Activated T-cell treated with anti-CD3 and anti-CD28 coated beads for 48 hours (primary cell): Measurements from ENCODE around the gene SEMA5B.

ENCODE experiments used
- DNase-seq: peaks from one replicate; pipeline ENCODE4 v3.0.0-alpha.2; 2020; ENCODE audit warnings: low read depth

SEMA5B gene

DNA sequence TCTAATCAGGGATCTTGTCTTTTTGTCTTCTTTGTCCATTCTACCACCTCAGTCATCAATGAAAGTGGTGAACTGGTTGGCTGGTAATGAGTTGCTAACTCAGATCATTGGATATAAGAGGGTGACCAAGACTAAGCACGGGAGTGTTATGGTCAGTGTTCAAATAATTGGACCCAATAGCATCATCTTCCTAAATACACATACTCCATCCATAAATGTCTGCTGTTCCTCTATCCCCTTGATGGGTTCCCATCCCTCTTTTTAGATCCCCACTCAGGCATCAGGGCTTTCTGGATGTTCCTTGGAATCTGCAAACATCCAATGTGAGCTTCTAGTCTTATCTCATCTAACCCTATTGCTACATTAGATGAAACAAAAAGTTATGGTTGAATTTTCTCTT lies 3.5 kb downstream of the SEMA5B start:
- no peak for DNase-seq

DNA sequence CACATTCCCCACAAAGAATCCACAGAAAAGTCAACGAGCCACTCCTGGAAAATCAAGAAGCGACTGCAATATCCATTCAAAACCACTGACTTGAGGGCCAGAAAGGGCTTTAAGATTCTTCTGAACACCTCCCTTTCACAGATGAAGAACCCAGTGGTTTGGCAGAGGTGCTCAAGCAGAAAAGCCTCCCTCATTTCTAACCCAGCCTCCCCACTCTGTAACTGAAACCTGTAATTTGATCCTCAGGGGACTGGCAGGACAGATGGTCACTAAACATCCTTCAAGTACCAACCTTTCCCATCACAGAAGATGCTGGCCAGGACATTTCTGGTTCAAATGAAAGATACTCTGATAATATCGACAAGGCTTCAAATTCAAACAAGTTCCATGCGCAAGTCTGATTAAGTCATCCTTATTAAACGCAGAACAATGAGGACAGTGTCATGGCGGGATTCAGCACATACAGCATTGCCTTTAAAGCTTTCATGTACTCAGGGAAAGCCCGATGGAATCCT lies 5.5 kb downstream of the SEMA5B start:
- DNase-seq = no peak

DNA sequence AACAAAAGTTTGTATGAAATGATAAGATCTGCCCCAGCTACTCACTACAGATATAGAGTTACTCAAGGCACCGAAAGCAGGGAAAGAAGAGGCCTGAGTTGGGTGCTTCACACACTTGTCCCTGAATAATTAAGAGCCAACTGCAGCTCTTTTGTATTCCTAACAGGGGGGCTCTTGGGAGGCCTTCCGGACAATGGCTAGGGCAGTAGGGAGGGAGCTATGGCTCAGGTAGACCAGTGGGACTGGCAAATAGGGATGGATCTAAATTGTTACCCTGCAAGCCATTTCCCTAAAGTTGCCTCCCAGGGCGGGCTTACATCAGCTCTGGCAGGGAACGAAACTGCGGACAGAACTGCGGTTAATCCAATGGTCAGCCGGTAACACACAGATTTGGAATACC lies 6.2 kb downstream of the SEMA5B start:
- no peak for DNase-seq

DNA sequence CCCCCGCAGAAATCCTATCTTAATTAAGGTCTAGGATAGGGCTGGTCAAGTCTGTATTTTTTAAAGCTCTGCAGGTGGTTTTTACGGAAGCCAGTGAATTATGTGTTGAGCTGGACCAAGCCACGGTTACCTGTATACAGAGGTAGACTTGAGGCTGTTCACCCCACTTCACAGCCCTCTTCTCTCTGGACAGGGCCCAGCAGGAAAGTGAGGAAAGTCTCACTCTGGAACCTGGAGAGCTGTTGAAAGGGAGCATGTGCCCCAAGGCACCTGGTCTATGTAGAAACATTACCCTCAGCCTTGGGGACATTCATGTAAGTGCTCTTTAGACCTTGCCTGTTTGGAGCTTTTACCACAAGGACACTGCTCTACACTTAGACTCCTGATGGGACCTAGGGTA lies 6.9 kb downstream of the SEMA5B start:
- DNase-seq = no peak

DNA sequence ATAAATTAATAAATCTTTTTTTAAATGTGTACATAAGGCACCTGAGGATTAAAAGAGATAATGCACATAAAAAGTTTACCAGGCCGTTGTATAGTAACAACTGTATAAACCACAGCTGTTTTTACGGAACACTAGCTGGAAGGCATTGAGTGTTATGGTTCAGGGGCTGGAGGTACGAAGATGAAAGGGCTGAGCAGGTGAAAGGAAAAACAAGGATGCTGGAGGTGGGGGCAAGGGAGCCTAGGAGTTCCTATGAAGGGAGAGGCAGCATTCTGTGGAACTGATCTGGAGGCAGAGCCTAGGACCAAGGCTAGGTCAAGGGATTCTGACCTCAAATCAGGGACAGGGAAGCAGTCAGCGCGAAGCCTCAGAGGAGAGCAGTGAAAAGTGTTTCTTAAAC lies 8.0 kb downstream of the SEMA5B start:
- no peak for DNase-seq

DNA sequence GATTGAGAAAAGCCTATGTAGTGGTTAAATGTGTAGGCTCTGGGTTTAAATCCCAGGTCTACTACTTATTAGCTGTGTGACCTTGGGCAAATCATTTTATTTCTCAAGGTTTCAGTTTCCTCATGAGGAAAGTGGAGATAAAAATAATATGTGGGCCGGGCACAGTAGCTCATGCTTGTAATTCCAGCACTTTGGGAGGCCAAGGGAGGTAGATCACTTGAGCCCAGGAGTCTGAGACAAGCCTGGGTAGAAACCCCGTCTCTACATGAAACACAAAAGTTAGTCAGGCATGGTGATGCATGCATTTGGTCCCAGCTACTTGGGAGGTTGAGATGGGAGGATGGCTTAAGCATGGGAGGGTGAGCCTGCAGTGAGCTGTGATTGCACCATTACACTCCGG lies 8.4 kb downstream of the SEMA5B start:
- no peak for DNase-seq

DNA sequence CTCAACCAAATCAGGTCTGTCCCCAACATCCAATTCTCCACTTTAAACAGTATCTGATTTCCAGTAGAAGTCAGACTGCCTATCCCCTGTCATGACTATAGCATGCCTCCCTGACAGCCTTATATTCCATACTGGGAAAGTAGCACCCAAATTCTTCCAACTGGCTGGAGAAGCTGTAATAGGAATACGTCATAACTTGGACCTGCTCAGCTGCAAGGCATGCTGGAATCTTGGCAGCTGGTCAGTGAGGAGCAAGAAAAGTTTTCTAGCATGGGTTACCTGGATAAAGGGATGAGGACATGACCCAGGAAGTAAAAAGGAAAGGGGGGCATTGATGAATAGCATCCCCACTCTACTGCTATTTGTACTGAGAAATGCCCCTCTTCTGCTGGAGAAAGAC lies 8.9 kb downstream of the SEMA5B start:
- DNase-seq = no peak

DNA sequence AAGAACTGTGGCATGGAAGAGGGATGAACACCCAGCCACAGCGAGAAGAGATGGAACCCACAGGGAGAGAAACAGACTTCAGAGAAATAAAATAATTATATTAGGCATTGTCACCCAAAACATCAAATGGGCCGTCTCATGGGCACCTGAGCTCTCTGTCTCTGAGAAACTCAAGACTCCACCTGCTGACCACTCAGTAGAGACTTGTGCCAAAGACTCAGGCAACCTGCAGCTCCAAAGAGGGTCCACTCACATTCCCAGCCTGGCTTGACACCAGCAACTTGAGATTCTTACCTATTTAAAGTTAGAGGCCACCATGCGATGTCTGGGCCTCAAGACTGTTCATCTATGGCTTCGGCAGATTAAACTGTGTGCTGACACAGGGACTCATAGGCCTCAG lies 12.0 kb downstream of the SEMA5B start:
- no peak for DNase-seq

DNA sequence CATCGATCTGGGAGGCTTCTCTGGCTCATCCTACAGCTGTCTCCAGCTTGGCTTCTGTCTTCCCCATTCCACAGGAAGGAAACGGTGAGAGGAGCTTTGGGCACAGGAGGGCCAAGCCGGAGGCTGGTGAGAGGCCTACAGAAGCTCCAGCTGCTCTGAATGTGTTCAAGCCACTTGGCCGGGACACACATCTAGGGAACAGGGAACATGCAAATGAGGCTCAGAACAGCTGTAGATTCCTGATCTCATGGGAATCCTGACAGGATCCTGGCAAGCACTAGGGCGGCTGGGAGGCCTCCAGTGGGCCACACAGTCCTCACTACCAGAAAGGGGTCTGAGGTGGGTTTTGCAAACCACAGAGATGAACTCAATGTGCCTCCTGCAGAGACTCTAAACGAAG lies 13.7 kb downstream of the SEMA5B start:
- no peak for DNase-seq

DNA sequence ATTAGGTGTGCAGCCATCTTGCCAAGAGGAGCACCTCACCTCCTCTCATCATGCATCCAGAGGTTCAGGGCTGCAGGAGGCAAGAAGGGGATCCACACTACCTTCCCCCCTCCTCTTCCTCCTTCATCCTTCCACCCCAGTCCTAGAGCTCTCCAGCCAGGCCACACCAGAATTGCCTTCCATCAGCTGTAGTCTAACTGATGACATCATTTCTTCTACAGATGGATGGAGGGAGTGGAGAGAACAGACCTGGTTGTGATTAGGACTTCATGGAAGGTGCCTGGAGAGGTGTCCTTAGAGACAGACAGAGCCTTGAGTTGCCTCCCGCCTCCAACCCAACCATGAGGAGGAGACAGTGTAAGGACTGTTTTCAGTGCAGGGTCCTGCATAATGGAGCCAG lies 14.9 kb downstream of the SEMA5B start:
- DNase-seq = no peak

DNA sequence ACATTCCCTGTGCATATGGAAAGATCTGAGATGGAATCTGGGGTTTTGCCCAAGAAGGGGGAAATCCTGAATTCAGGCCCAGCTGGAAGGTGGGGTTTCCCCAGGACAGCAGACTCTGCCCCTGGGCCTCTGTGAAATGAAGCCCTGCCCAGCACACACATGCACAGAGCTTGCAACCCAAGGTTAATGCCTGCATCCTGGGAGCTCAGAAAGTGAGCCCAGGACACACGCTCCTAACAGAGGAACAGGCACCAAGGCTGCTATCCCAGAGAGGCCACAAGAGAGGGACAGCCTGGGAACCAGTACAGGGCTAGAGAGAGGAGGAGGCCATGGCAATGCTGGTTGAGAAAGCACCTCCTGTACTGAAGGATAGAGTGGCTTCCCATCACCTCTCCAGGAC lies 16.1 kb downstream of the SEMA5B start:
- DNase-seq = no peak

DNA sequence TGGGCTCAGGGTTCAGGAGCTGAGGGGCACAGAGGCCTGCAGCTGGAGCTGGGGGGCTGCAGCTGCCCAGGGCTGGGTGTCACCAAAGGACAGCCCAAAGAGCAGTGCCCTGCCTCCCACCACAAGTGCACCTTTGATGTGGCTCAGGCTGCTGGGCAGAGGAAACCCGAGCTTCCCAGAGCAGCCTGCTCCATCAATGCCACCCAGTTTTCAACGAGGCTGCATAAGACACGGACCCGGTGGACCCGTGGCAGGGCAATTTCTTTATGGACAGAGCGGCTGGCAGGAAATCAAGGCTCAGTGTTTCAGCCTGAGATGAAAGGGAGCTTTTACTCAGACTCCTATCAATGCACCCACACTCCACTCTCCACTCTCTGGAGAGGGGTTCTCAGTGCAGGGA lies 18.7 kb downstream of the SEMA5B start:
- no peak for DNase-seq

DNA sequence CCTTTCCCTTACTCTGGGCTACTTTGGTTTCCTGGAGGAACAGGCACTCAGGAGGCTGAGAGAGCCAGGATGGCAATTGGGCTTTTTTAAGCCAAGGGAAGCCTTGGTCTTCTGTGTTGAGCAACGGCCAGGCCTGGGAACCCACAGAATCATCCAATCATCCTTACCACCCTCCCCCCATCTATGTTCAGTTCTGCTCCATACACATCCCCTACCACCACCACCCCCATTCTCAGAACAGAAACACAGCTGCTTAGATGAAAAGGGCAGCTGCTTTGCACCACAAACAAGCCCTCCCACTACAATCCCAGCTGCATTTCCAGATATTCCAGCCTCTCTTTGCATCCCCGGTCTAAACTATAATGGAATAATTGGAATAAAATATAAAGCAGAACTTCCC lies 21.0 kb downstream of the SEMA5B start:
- DNase-seq = no peak

DNA sequence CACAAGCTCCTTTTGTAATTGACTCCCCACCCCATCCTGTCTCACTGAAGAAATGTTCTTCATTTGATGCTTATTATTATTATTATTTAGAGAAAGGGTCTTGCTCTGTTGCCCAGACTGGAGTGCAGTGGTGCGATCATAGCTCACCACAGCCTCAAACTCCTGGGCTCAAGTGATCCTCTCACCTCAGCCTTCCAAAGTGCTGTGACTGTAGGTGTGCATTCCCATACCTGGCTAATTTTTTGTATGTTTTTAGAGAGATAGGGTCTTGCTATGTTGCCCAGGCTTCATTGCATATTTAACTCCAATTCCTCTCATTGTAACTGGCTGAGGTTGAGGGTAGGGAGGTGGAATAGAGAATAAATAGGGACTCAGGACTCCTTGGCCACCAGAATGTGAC lies 22.3 kb downstream of the SEMA5B start:
- DNase-seq = no peak

DNA sequence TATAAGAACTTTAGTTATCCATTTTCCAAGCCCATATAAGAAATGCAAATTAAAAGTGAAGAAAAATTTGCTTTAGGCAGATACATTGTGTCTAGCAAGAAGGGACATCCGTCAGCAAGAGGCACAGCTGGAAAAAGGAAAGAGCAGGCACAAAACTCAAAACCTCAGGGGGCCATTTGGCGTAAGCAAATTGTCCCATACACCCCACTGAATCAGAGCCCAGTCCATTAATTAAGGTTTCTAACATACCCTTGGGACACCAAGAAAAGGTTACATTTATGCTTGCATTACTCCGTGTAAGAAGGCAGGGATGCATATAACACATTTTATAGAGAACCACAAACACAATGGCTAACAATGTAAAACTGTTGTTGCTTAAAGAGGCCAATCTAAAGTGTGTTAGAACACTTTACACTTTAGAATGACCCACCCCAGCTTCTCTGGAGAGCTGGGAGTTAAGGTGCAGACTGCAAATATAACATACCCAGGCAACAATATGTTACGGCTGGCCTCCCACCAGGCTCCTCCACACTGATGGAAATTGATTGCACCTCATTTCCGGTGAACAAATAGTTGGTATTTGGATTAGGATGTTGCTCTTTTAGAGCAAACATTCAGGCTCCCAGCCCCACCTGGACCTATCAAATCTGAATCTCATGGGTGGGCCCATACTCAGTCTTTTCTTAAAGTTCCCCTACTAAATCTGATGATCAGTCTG lies 23.2 kb downstream of the SEMA5B start:
- DNase-seq = no peak

DNA sequence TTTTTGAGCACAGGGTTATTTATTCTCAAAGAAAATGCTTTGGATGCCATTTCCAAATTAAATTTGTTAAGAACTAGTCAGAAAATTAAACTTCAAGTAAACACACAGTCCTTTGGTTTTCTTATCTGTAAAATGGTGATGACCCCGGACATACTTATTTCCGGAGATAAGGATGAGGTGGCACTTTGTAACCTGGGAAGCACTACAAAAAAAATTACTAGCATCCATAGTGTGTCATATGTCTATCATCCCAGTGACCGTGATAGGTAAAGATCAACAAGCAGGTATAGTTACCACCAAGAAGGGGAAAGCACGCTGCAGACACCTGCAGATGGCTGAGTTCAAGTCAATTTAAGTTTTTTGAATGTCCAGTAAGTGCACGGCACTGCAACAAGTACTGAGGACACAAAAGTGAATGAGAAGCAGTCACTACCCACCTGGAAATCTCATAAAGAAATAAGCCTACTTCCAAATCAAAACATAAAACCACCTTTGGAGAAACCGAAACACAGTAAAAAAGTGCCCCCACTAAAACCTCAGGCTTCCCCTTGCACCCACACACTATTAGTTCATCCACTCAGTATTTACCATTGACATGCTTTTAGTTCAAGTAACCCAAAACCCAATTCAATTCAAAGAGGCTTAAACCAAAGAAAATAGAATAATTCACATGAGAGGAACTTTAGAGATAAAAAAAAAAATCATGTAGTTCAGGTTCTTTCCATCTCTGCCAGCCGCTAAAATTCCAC lies 24.6 kb downstream of the SEMA5B start:
- no peak for DNase-seq

DNA sequence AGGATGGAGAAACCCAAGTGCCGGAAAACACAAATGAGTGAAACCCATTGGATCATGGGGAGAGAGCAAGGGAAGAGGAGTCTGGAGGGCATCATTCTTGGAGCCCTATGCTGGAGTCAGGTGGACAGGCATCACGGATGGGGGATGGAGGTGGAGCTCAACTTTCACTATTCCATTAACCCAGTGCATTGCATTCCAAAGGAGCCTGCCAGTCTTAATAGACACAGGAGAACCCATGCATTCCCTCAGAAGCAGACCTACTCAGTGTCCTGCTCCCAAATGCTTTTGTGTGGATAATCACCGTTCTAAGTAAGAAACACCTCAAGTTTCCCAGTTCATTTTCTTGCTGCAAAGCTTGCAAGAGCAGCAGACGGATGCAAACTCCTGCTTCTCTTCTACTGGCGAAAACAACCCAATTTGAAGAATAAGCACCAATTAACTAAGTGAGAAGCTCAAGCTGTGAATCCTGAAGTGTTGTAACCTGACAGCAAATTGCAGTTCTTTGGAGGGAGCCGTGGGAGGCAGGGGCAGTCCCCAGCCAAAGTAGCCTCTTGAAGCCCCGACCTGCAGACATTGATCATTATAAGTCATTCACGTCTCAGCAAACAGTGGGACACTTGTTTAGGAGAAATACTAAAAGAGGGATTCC lies 25.3 kb downstream of the SEMA5B start:
- DNase-seq = no peak

DNA sequence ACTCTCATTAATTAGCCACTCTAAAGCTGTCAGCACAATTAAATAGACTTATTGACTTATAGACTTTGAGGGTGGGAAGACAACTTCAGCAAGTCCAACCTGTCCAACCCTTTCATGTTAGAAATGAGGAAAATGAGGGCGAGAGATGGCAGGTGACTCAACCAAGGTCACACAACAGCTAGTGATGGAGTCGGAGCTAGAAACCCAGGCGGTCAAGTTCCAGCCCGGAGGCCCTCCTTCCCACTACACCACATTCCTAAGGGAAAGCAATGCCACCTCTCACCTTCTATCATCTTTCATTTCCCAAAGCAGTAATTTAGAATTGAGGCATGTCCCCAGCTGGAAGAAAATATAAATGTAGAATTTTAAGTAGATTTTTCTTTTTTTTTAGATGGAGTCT lies 28.7 kb downstream of the SEMA5B start:
- DNase-seq = no peak

DNA sequence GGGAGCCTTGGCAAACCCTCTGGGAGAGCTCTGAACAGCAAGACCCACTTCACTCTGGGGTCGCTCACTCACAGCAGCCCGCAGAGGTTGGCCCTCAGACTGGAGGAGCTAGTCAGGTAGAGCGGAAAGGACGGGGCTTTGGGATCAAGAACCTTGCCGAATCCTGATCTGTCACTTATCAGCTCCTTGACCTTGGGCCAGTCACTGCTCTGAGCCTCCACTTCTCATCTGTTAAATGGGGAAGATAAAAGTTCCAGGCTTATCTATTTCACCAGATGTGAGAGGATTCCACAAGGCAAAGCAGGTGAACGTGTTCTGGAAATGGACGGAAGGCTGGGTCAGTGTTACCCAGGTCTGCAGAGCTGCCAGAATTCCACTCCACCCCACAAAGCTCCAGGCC lies 29.4 kb downstream of the SEMA5B start:
- no peak for DNase-seq

DNA sequence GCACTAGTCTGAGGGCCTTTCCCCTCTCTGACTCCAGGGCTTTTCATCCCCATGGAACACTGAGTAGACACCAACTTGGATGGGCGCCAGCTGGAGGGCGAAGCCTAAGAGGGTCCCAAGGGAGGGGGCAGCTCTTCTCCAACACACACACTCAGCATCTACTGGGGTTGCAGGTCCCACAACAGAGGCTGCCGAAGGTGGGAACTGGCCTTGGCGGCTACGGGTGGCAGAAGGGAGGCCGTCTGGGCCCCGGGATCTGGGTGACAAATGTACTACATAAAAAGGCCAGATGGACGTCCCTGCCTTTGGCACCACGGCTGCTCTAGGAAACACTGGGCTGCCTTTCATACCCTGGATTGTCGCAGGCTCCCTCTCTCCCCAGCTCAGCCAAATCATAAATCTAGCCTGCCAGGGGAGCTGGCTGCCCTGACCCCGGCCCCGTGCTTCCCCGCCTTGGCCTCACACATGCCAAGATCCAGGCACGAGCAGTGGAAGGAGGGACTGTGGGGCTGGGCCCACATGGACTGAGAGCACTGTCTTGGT lies 31.5 kb downstream of the SEMA5B start:
- no peak for DNase-seq

DNA sequence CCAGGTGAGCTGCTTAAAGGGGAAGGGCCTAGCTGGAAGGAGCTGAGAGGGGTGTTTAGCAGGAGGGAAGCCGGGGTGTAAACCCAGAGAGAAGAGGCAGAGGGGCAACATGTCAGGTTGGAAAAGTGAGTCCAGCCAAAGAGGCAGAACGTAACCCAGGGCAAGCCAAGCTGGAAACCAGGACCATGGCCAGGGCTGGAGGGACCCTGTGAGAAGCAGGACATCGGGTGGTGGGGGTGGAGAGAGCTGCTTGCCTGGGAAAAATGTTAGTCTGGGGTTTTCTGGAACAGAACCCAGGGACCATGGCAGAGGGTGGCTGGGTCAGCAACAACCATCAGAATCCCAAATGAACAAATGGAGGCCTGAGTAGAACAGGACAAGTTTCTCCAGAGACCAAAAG lies 32.6 kb downstream of the SEMA5B start:
- no peak for DNase-seq

DNA sequence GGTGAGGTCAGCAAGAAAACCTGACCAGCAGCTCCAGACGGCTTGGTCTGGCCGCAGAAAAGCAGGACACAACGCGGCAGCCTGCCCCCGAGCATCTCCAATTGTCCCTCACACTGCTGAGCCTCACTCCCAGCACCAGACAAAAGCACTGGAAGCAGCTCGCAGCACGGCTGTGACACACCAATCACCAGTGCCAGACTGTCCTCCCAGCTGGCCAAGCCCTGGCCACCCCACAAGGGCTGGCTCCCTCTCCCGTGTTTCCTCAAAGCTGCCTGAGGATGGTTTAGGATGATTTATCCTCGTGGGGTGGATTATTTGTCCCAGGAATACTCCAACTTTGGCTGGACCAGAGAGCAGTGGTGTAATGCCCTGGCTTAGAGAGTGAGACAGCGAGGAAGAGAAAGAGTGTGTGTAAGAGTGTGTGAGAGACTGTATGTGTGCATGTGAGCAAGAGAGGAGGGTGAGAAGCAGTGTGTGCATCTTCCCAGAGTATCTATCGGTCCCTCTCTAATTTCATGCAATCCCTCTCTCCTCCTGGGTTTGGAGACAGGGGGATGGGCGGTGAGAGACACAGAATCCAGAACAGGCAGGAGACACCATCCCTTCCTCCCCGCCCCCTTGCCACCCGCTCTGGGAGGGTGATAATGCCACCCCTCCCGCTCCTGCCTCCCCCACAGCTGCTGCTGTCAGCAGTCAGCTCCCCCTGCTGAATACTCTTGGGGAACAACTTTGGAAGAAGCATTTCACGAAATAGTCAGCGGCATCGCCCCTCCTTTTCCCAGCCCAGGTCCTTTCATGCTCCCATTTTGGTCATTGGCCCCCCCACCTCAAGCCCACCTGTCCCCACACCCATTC lies 34.2 kb downstream of the SEMA5B start:
- DNase-seq = no peak
